ENCODE results near the gene CCDC74A.
"Not testable (repeated sequence)": the region's sequence is repeated elsewhere in the genome, so short reads cannot be mapped to it uniquely, and the experiment has no call there.

Gene CCDC74A

DNA sequence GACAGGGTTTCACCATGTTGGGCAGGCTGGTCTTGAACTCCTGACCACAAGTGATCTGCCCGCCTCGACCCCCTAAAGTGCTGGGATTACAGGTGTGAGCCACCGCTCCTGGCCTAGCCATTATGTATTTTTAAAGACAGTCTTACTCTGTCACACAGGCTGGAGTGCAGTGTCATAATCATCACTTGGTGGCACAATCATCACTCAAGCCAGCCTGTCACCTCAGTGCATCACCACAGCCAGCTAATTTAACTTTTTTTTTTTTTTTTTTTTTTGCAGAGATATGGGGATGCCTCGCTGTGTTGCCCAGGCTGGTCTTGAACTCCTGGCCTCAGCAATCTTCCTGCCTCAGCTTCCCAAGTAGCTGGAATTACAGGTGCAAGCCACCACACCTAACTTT lies 24.1 kb upstream of the CCDC74A start:
- not testable (repeated sequence) for DNase-seq

DNA sequence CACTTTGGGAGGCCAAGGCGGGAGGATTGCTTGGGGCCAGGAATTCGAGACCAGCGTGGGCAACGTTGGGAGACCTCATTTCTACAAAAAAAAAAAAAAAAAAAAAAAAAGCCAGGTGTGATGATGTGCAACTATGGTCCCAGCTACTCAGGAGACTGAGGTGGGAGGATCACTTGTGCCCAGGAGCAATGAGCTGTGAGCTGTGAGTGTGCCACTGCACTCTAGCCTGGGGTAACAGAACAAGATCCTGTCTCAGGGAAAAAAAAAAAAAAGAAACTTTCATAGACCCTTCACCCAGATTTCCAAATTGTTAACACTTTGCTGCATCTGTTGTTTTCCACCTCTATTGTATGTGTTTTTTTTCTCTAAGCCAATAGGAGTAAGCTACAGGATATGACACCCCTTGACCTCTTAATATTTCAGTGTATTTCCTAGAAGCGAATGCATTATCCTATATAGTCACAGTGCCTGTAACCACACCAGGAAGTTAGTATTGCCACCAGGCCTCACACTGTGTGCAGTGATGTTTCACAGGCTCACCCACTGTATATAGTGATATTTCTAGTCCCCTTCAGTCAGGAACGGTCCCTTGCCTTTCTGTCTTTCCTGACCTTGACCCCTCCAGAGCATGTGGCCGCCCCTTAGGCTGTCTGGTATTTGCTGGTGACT lies 23.5 kb upstream of the CCDC74A start:
- DNase-seq: not testable (repeated sequence)

DNA sequence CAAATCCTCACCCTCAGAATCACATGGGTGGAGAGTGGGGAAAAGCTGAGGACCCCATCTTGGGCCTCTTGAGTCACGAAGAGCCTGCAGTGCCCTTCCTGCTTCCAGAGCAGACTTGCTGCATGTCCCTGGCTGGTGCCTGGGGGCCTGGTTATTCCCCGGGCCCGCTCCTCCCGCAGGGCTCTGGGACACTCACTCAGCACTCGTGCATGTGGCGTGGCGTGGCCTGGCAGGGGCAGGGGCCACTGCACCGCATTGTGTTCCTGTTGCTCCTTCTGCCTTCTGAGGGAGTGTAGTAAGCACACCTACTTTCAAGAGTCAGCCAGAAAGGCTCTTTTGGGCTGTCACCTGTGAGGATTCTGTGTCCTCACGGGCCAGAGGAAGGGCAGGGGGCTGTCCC lies 18.1 kb upstream of the CCDC74A start:
- no peak for DNase-seq

DNA sequence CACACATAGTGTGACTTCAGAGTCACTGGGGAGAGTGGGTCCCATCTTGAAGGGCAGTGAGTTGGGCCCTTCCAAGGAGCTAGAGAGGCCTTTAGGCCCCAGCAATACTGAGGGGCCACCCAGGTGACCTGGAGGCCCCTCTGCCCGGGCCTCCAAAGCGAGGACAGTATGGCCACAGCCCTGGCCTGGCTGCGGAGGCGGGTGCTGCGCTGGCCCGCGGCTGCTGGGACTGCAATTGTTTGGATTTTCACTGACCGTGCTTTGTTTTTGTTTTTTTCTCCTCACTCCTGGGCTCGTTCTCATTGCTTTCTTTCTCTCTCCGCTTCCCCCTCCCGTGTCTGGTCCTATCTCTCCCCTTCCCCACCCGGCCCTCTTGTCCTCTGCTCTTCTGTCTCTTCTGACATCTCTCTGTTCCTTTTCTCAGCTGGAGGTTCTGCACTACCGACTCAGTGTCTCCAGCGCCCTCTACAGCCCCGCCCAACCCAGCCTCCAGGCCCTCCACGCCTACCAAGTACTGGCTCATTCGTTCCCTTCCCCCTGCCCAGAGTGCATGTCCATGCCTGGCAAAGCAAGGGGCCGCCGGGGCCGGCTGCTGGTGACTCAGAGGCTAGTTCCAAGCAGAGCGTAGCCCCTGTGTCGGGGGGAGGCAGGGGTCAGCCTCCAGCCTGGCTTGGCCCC lies 16.3 kb upstream of the CCDC74A start:
- DNase-seq: not testable (repeated sequence)

DNA sequence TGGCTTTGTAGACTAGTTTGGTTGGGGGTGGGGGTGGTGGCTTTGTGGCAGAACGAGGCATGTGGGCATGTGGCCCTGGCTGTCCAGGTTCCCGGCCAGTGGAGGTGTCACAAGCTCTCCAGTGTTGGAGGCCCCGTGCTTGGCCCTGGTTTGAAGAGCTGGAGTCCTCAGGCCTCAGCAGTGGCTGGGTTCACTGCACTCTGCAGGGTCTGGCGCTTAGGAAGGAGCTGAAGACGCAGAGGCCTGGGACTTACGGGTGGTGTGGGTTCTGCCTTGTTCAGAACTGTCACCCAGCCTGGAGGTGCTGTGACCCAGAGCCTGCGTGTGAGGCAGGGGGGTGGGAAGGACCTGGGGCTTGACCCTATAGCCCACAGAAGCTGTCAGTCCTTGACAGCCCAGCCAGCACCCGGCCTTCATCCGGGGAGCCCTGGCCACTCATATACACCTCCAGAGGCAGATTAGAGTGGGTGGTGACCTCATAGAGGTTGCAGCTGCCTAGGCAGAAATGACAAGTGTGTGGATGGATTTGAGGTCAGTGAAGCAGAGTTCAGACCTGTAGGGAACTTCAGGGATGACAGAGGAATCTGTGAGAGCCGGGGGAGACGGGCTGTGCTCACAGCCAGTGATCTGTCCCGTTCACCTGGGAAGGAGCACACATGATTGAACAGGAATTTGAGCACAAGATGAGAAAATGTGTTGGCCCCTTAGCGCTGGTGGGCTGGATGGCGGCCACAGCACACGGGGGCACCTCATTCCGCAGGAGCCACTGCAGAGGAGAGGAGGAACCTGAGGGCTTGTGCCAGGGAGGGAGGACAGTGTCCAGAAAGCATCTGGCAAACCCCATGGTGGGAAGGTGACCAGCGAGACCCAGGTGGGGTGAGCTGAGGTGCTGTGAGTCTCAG lies 15.5 kb upstream of the CCDC74A start:
- not testable (repeated sequence) for DNase-seq

DNA sequence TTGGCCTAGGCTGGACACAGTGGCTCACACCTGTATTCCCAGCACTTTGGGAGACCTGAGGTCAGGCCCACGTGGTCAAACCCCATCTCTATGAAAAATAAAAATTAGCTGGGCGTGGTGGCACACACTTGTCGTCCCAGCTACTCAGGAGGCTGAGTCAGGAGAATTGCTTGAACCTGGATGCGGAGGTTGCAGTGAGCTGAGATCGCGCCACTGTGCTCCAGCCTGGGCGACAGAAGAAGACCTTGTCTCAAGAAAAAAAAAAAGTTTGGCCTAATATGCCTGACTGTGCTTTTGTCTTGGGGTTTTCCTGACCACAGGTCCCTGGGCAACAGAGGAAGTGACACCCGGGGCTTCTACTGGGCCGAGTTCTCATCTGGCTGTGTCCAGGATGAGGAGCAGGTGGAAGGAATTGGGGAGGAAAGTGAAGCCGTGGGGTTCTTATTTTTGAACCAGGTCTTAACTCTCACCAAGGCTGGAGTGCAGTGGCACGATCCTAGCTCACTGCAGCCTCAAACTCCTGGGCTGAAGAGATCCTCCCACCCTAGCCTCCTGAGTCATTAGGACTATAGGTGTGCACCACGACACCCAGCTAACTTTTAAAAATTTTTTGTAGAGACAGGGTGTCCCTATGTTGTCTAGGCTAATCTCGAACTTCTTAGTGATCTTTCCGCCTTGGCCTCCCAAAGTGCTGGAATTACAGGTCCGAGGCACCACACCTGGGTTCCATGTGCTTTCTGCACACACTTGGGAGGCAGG lies 13.1 kb upstream of the CCDC74A start:
- DNase-seq: not testable (repeated sequence)

DNA sequence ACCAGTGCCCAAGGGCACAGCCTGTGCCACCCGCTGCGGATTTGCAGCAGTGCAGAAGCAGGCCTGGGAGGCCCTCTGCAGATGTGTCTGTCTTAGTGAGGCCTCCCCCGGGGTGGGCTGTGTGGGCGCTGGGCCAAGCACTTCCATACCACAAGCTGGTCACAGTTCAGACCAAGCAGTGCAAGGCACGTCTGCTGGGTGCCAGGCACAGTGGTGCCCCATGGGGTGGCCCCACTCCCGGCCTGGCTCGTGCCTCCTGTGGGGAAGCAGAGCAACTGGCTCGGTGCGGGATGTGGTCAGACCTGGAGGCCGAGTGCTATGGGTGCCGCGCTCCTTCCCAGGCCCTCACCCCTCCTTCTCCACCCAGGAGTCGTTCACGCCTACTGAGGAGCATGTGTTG lies 12.5 kb upstream of the CCDC74A start:
- not testable (repeated sequence) for DNase-seq

DNA sequence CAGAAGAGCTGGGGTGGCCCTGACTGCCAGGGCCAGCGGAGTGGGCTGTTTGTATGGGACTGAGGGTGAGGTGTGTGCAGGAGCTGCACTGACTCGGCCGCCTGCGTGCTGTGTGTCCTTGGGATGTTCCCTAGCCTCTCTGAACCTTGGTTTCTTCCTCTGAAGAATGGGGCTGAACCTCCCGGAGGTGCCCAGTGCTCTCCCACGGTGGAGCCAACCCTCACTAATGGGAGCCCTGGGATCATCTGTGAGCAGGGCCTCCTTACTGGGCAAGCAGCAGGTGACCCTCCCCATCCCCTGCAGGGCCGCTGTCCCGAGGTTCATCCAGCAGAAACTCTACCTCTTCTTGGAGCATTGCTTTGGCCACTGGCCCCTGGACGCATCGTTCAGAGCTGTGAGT lies 11.7 kb upstream of the CCDC74A start:
- no peak for DNase-seq

DNA sequence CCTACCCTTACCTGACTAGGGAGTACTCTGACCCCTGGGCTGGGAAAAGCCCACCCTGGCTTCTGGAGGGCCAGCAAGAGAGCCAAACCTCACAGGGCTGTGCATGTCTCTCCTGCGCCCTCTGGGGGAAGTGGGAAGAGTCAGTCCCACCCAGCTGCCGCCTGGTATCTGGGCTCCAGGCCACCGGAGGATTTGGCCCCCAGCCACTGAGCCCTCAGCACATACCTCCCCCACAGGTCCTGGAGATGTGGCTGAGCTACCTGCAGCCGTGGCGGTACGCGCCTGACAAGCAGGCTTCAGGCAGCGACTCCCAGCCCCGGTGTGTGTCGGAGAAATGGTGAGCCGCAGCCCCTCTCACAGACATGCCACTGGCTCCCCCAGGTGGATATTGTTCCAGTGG lies 11.1 kb upstream of the CCDC74A start:
- DNase-seq: not testable (repeated sequence)

DNA sequence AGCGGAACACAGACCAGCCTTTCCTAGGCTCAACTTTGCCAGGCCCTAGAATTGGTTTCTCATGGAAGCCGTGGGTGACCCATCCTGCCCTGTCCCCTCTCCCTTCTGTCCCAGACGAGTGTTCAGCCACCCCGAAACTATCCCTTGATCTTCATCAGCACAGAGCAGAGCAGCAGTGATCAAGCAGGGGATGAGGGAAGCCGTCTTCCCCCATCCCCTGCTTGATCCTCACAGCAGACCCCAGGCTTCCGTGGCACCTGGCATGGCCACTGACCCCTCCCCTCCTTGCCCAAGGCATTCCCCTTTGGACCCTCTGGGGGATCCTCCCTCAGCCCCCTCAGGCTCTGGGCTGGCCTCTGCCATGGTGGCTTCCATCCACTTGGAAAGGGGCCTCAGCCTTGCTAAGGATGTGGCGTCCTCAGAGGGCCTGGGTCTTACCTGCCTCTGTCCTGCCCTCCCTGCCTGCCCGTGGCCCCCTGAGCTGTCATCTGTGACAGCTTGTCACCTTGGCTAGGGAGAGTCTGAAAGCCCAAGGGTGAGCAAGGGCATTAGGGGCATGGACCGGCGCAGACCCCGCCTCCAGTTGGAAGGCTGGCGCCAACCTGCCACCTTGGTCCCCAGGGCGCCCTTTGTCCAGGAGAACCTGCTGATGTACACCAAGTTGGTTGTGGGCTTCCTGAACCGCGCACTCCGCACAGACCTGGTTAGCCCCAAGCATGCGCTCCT lies 10.4 kb upstream of the CCDC74A start:
- DNase-seq: no peak

DNA sequence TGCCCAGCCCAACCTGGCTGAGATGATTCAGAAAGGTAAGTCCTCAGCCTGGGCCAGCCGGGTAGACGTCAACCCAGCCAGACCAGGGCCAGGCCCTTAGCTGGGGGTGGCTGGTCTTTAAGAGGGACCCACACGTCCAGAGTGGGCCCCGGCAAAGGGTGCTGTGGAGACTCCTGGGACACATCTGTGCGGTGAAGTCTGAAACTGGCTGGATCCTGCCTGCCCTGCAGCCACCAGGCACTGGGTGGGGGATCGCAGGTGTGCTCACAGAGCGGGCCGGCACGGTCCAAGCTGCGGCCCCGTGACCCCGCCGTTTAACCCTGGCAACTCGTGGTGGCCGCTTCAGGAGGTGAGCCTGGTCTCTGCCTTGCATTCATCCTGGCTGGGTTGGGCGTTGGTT lies 9.8 kb upstream of the CCDC74A start:
- not testable (repeated sequence) for DNase-seq

DNA sequence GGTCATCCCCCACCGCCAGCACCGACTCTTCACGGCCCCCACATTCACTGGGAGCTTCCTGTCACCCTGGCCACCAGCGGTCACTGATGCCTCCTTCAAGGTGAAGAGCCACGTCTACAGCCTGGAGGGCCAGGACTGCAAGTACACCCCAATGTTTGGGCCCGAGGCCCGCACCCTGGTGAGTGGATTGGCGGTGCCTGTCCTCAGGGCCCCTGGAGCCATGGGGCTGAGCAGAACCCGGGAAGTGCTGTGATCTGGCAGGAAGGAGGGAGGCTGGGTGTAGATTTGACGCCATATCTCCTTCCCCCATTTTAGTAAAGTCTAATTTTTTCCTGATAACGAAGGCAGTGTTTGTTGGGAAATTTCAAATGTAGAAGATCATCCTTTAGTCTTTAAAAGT lies 9.2 kb upstream of the CCDC74A start:
- DNase-seq: not testable (repeated sequence)

DNA sequence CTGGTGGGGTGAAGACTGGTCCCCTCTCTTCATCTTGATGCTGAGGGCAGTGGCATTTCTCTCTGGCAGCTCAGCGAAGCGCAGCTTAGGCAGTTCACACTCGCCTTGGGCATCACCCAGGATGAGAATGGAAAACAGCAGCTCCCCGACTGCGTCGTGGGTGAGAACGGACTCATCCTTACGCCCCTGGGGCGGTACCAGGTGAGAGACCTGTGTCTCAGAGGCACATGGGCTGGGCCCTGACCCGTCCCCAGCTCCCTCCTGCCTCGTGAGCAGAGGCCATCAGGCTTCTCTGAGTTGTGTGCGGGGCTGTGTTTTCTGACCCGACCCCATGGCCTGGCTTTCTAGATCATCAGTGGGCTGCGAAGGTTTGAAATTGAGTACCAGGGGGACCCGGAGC lies 8.2 kb upstream of the CCDC74A start:
- DNase-seq: no peak

DNA sequence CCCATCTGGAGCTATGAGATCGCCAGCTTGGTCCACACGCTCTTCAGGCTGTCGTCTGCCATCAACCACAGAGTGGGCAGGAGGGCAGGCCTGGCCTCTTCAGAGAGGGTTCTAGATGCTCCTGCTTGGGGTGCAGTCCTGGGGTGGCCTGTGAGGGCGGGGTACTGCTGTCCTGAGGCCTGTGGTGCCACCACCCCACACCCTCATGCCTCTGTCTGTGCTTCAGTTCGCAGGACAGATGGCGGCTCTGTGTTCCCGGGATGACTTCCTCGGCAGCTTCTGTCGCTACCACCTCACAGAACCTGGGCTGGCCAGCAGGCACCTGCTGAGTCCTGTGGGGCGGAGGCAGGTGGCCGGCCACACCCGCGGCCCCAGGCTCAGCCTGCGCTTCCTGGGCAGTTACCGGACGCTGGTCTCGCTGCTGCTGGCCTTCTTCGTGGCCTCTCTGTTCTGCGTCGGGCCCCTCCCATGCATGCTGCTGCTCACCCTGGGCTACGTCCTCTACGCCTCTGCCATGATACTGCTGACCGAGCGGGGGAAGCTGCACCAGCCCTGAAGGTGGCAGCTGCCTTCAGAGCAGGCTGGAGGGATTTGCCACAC lies 7.7 kb upstream of the CCDC74A start:
- DNase-seq: not testable (repeated sequence)

DNA sequence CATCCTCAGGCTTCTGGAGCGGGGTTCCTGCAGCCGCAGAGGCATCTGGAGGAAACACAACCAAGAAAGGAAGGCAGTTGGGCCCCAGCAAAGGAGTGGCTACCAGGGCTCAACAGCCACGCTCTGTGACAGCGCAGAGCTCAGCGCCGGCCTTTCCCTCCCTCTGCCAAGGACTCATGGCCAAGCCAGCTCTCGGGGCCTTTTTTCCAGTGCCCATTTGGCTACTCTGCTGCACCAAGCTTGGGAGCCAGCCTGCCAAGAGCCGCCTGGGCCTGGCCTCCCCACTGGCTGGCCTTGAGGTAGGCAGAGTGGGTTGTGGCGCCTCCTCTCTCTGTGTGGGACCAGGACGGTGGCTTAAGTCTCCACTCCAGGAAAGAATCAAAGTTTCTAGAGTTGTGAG lies 7.2 kb upstream of the CCDC74A start:
- DNase-seq: no peak

DNA sequence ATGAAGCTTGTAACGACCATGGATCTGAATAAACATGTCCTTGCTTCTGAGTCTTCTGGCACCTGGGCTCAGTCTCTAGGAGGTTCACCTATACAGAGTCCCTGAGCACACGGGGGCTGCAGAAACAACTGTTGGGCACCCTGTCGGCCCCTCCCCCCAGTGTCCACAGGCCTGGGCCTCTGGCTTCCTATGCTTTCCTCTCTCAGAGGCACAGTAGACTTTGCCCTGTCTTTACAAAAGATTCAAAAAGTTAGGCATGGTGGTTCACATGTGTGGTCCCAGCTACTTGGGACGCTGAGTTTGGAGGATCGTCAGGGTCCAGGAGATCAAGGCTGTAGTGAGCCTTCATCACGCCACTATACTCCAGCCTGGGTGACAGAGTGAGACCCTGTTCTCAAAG lies 6.2 kb upstream of the CCDC74A start:
- not testable (repeated sequence) for DNase-seq

DNA sequence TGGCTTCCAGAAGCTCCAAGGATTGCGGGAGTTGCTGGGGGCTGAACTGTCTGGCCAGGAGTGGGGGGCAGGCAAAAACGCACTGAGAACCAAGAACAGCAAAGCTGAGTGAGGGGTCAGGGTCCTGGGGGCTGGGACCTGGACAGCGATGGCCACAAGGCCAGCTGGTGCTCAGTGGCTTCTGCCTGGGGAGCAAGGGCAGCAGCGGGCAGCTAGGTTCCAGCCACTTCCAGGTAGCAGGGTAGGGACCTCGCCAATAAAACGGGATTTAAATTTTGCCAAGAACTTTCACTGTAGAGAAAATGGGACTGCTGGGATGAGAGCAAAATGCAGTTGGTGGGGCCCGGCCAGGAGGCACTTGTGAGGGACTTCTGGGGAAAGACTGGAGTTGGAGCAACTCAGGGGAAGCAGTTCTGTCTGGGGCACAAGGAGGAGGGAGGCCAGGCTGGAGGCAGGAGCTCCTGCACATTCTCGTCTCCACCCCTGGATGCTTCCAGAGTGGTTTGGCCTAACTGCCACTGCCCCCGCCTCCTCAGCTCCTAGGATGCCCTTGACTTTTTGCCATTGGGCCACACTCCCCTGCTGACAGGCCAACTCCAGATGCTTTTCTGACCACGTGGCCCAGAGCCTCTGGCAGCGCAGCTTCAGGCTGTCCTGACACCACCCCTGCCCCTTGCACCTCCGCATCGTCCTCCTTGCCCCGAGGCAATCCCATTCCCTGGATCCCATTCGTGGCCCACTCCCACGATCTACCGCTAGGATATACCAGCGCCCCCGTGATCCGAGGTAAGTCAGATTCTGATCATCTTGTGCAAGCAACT lies 5.5 kb upstream of the CCDC74A start:
- DNase-seq: no peak

DNA sequence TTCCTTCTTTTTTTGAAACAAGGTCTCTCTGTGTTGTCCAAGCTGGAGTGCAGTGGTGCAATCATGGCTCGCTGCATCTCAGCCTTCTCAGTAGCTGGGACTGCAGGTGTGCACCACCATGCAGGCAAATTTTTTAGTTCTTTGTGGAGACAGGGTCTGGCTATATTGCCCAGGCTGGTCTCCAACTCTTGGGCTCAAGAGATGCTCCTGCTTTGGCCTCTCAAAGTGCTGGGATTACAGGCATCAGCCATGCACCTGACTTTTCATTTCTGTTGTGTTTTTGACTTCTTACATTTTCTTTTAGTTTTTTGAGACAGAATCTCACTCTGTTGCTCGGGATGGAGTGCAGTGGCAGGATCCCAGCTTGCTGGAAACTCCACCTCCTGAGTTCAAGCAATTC lies 2.4 kb upstream of the CCDC74A start:
- not testable (repeated sequence) for DNase-seq

DNA sequence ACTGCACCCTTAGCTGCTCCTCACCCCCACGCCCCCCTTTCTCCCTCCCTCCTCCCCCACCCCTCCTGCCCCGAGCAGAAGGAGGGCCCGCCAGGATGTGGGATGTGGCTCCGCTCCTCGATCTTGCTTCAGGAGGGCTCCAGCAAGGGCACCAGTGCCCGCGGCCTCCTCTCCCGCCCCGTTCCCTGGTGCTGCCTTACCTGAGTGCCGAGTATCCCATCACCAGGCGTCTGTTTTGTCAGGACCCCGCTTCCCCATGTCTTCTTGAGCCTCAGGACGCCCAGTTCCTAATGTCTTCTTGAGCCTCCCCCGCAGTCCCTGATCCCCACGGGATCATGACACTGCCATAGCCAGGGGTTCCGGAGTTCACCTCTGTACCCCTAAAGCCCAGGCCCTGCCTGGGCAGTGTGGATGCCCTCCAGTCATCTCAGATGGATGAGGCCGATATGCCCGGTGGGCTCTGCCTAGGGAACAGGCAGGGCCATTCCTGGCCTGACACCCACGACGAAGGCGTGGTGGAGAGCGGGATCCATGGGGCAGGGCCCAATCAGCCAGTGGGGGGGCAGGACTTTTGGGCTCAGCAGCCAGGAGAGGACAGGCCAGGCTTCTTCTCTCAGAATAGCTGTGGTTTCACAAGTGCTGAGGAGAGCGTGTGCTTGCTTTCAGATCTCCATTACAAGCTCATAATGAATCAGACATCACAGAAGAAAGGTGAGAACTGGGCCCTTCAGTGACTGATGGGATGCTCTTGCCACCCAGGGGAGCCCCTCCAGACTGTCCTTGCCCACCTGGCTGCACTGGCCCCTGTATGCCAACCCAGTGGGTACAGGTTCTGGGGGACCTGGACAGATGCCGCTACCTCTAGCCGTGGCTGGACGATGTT lies 1.5 kb downstream of the CCDC74A start:
- DNase-seq: not testable (repeated sequence)

Data from left hindlimb (tissue), 1 donor.